Activated T-helper 1 cell treated with anti-CD3 and anti-CD28 coated beads, Interleukin-2, amount 50 U/mL, for 16 hours (primary cell): ENCODE measurements around the gene EPB41L4A.
"Not testable (repeated sequence)": the region's sequence is repeated elsewhere in the genome, so short reads cannot be mapped to it uniquely, and the experiment has no call there.

Experiments used
- DNase-seq, 2 donors: peaks; one replicate each; pipeline ENCODE4 v3.0.0-alpha.2; 2020; ENCODE audit warnings: low read depth in 1 of 2, low spot score in 1 of 2

EPB41L4A gene

GRCh38 chr5:112217843-112218579 is 201.1 kb downstream of the EPB41L4A start:
- DNase-seq: no peak

- no peak for DNase-seq
Measured at GRCh38 chr5:112216140-112216539, 202.9 kb downstream of the EPB41L4A start.

- DNase-seq: no peak
Measured at GRCh38 chr5:112210430-112211005, 208.6 kb downstream of the EPB41L4A start.

- DNase-seq: no peak
Measured at GRCh38 chr5:112208699-112209615, 210.1 kb downstream of the EPB41L4A start.

- DNase-seq: not testable (repeated sequence)
Measured at GRCh38 chr5:112208195-112208594, 210.9 kb downstream of the EPB41L4A start.

GRCh38 chr5:112205846-112206245 is 213.2 kb downstream of the EPB41L4A start:
- DNase-seq: no peak

GRCh38 chr5:112203229-112203628 is 215.8 kb downstream of the EPB41L4A start:
- DNase-seq: no peak

- DNase-seq: no peak
Measured at GRCh38 chr5:112202694-112203093, 216.4 kb downstream of the EPB41L4A start.

GRCh38 chr5:112201141-112201540 is 217.9 kb downstream of the EPB41L4A start:
- no peak for DNase-seq

GRCh38 chr5:112200131-112200530 is 218.9 kb downstream of the EPB41L4A start:
- no peak for DNase-seq

GRCh38 chr5:112196584-112196983 is 222.5 kb downstream of the EPB41L4A start:
- no peak for DNase-seq

GRCh38 chr5:112195924-112196323 is 223.2 kb downstream of the EPB41L4A start:
- no peak for DNase-seq

- no peak for DNase-seq
Measured at GRCh38 chr5:112192866-112193265, 226.2 kb downstream of the EPB41L4A start.

GRCh38 chr5:112192072-112192471 is 227.0 kb downstream of the EPB41L4A start:
- DNase-seq: no peak

GRCh38 chr5:112189391-112189790 is 229.7 kb downstream of the EPB41L4A start:
- DNase-seq: no peak

GRCh38 chr5:112186401-112186990 is 232.6 kb downstream of the EPB41L4A start:
- no peak for DNase-seq

- DNase-seq: no peak
Measured at GRCh38 chr5:112183874-112184273, 235.2 kb downstream of the EPB41L4A start.

GRCh38 chr5:112183103-112183711 is 235.9 kb downstream of the EPB41L4A start:
- DNase-seq: no peak

GRCh38 chr5:112179290-112179689 is 239.8 kb downstream of the EPB41L4A start:
- DNase-seq: no peak

GRCh38 chr5:112174959-112175594 is 244.0 kb downstream of the EPB41L4A start:
- no peak for DNase-seq
